GM18868 (cell line): ENCODE measurements around the gene FAM229A.

Source experiments
- ATAC-seq: cut with Tn5 transposase; IDR thresholded peaks from one replicate; pipeline ENCODE4 v1.9.1; 2021; ENCODE audit warnings: mild to moderate bottlenecking, moderate library complexity; ENCODE audit not compliant: unreplicated experiment

Gene FAM229A

GRCh38 chr1:32350785-32351398, 11.4 kb downstream of the FAM229A start:
- ATAC-seq, result peak; percentile 46

- no peak for ATAC-seq
Measured at GRCh38 chr1:32349211-32349708, 13.0 kb downstream of the FAM229A start.

DNA sequence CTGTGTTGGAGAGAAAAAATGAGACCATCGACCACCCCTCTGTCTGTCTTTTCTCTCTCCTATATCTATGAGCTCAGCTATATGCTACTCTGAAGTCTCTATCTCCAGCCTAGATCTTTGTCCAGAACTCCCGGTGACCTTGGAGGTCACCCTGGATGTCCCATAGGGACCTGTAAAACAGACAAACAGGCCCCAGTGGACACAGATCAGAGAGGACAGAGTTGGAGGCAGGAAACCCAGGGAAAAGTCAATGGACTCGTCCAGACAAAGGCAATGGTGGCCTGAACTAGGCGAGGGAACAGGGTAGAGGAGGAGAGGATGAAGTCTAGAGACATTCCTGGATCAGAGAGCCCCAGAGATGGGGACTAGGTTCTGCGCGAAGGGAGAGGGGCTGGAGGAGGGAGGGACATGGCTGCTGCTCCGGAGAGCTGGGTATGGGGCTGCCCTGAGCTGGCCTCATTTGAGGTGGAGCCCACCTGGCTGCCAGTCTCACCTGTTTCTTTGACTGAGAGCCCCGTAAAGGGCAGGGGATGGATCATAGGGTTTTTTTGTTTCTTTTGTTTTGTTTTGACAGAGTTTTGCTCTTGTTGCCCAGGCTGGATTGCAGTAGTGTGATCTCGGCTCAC, 15.6 kb downstream of the FAM229A start:
- ATAC-seq, result no peak

DNA sequence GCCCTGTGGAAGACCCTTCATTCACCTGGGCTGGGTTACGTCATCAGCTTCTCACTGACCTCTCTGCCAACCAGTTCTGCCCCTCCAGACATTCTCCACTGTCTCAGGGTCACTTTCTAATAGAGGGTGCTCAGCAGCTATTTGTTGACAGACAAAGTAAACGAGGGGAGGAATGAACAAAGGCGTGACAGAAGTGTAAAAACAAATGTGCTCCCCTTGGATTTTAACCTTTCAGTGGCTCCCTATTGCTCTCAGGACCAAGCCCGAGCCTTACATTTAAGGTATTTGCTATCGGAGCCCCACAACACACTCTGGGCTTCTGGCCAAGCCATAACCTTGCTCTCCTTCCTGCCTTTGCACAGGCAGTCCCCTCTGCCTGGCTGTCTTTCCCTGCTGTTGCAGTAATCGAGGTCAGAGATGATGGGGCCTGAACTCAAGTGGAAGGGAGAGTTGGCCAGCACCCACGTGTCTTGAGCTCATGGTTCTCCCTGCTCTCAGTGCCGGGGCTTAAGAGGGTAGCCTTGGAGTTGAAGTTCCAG, 16.9 kb downstream of the FAM229A start:
- ATAC-seq, result no peak

- ATAC-seq, result no peak
Measured at GRCh38 chr1:32342704-32343103, 19.6 kb downstream of the FAM229A start.

DNA sequence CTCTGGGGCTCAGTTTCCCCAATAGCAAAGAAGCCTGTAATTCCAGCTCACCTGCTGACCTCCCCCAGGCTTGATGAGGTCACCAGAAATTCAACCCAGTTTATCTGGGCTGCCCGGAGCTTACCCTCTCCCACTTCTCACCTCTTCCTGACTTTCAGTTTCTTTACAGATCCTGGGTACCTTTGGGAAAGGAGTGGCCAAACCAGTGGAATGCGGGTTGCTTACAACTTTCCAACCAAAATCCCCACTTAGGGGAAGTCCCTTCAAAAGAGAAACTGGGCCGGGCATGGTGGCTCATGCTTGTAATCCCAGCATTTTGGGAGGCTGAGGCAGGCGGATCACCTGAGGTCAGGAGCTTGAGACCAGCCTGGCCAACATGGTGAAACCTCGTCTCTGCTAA, 20.3 kb downstream of the FAM229A start:
- no peak for ATAC-seq

DNA sequence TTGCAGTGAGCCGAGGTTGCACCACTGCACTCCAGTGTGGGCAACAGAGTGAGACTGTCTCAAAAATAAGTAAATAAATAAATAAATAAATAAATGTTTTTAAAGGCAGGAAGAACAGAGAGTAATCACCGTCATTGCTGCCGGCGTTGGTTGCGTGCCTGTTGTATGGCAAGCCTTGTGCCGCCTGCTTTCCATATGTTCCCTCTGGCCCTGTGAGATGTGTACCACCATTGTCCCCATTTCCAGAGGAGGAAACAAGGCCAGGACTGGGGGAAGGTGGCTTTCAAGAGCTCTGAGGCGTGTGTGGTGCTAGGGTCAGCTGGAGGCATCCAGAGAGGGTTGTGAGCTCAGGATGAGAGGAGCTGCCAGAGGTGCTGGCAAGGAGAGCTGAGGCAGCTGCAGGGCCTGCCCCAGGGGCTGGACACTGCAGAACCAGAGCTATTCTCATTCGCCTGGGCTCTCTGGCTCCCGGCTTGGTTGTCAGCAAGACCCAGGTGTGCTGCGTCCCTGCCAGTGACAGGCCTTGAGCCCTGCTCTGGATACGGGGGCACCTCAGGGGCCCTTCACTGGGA, 21.0 kb downstream of the FAM229A start:
- no peak for ATAC-seq

DNA sequence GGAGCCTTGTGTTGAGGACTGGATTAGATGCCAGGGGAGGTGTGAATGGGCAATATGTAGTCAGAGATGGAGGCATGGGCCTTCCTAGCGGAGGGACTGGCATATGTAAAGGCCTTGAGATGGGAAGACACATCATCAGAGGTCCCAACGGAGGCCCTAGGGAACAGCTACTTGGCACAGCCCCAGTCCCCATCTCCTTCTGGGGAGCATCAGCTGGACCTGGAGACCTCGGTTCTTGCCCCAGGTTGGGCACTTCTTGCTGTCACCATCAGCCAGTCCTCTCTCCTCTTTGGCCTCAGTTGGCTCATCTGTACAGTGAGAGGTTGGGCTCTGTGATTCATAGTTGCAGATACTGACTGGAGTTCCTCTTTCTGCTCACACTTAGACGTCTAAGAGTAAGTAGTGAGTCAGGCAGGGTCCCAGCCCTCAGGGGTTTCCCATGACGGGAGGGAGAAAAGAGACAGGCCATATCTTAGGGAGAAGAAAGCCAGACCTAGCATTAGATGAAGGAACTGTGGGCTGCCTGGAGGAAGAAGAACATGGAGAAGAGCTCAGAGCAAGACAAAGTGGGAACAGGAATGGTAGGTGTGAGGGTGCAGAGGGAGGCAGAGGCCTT, 22.8 kb downstream of the FAM229A start:
- ATAC-seq, result peak; percentile 47

- no peak for ATAC-seq
Measured at GRCh38 chr1:32338637-32339145, 23.6 kb downstream of the FAM229A start.

- no peak for ATAC-seq
Measured at GRCh38 chr1:32337855-32338636, 24.2 kb downstream of the FAM229A start.

DNA sequence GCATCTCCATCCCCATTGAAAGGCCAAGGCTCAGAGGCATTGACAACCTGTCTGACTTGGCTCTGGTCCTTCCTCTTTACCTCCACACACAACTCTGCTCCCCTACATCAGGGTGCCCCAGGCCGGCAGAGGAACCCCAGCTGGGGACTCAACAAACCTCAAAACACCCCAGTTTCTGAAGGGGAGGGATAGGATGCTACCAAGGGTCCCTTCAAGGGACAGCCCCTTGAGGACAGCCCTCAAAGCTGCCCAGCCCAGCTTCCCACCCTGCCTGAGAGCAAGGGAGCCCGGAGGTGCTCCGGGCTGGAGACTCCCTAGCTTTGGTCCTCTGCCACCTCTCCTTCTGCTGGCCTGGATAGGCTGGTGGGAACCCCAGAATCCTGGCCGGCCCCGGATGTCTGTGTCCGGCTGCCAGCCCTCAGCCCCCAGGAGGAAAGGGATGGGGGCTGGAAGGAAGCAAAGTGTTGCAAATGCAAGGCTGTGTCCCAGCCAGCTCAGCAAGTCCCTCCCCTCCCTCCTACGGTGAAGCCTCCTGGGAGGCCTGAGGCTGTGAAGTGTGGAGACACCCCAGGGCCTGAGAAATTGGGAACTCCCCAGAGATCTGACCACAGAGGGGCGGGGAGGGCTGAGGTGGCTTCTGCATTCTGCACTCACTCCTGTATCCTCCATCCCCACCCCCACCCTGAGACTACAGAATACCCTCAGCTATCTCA, 25.2 kb downstream of the FAM229A start:
- peak; percentile 36 for ATAC-seq

DNA sequence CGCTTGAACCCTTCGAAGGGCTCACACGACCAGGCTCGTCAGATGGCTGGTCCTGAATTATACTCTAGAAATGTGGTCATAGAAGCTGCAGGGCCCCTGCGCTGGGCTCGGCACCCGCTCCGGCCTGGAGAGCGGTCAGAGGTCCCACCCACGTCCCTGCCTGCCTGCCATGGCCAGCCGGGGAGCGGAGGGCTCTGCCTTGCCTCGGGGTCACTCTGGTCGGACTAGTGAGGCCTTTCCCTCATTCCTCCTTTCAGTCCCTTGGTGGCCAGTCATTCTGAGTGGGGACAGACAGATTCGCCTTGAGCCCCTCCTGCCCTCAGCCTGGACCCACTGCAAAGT, 25.7 kb downstream of the FAM229A start:
- ATAC-seq, result no peak

DNA sequence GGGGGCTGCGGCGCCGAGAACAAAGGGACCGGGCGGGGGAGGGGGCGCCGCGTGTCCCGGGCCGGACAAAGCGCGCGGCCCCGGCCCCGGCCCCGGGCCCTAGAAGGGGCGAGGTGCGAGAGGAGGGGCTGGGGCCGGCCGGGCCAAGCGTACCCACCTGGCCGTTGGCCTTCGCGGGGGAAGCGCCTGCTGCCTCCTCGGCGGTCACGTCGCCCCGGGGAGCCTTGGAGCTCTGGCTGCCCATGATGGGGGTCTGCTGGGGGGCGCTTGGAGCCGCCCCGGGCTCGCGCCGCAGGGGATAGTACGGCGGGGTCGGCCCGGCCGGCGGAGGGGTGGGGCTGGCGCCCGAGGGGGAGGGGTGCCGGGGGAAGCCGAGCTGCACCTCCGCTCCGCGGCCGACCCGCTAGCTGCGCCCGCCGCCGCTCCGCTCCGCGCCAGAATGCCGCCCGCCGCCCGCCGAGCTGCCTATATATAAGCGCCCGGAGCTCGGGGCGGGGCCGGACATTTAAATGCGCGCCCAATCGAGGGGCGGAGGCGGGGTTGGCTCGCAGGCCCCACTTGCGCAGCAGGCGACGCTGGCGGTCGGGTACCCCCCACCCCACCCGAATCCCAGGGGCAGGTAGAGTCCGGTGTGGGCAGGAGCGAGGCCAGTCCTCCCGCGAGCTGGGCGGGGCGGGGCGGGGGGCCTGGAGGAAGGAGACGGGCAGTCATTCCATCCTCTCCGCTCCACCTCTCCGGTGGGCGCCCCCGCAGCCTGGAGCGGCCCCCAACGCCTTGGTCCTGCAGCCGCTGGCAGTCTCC, 26.3 kb downstream of the FAM229A start, which contains the start of gene MARCKSL1:
Gene MARCKSL1, minus strand, starts transcription at position 444 of the 801 bp plus-strand sequence. Its CDS starts 200 bp downstream, at position 244.
- ATAC-seq, result peak; percentile 35

- no peak for ATAC-seq
Measured at GRCh38 chr1:32335535-32335789, 26.8 kb downstream of the FAM229A start.

DNA sequence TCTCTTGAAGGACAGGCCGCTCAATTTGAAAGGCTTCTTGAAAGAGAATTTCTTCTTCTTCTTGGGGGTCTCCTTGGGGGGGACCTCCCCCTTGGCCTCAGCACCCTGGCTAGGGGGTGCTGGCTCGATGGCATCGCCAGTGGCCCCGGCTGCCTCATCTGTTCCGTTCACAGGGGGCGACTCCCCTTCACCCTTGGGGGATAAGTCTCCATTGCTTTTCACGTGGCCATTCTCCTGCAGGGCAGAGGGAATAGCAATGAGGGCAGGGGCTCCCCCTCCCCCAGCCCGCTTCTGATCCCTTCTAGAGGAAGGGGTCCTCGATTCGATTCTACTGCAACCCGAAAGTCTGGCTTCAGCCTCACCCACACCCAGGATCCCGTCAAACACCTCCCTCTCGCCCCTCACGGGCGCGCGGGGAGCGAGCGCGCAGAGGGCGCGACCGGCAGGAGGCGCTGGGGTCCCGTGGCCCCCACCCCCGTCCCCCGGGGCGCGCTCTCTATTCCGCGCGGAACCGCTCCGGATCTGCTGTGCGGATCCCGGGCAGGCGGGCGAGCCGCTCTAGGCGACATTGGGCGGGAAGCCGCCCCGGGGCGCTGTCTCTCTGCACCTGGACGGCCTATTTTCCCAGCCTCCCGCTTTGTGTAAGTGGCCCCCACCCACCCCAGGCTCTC, 27.3 kb downstream of the FAM229A start:
- ATAC-seq, result no peak

DNA sequence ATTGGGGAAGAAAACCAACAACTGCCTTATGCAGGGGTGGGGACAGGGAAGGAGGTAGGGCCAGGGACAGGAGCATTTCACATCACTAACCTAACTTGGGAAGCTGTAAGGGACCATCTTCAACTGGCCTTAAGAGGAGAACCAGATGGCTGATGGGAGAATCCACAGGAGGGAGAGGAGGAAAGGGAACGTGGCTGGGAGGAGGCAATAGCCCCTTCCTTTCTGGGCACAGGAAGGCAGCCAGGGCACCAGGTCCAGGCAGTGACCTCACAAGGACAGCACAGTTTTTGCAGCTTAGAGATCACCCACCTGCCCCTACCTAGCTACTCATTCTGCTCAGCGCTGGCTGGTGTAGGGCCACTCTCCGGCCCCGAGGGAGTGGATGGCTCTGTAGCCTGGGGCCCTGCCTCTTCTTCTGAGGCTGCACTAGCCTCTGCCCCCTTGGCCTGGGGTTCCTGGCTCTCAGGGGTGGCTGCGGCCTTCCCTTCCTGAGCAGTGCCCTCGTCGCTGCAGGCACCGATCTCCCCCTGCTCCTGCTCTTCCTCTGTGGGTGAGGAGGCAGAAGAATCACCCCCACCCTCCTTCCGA, 27.9 kb downstream of the FAM229A start:
- ATAC-seq, result no peak

DNA sequence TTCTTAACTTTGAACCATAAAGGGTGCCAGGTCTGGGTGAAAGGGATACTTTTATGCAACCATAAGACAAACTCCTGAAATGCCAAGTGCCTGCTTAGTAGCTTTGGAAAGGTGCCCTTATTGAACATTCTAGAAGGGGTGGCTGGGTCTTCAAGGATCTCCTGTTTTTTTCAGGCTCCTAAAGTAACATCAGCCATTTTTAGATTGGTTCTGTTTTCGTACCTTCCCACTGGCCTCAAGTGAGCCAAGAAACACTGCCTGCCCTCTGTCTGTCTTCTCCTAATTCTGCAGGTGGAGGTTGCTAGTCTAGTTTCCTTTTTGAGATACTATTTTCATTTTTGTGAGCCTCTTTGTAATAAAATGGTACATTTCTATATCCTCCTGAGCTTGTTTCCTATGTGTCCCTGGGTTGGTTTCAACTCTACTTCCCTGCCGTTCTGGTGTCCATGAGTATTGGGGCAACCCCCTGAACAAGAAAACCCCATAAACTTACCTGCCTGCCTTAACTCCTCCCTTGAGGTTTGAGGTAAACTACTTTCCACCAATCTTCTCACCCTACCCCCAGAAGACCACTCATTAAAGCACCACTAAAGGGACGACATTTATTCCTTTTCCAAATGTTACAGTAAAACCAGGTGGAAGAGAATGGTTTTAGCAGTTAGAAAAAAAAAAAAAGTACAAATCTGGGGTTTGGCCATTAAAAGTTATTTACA, 28.9 kb downstream of the FAM229A start:
- ATAC-seq, result no peak
